Measurements from ENCODE around the gene KCNG2. TPM values are rescaled to one million over a fixed set of nuclear protein-coding genes. Genes with fewer than 3 reads are reported as not detected.

Gene KCNG2
- total and polyA plus RNA-seq, 12 donors = 0.16 to 0.79 (median 0.24) TPM; not detected in 7

DNA sequence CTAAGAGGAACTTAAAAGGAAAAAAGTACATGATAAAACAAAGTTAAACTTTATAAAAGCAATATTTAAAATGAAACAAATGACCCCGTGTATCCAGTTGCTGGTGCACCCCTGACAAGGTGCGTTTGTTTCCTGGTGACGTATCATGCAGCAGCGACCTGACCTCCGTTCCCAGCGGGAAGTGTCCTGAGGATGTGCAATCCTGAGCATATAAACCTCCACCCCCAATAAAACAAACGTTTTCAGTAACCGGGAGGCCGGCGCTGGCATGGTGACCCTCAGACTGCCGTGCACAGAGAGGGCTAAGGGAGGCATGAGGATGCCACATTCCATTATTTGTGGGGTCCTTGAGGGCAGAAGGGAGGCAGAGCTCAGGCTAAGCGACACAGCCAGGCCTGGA, 138.9 kb downstream of the KCNG2 start:
- Histone ChIP-seq H3K4me3 (no peak overlapping the region), H3K36me3 (peaks cover 0 to 88% (median 7%) of the 10 kb centered on the region in 9 donors), H3K27me3 (no peaks in the 10 kb centered on the region), H3K27ac (no peak overlapping the region), H3K9me3 (peaks cover 0 to 40% (median 17%) of the 10 kb centered on the region in 11 donors), H3K4me1 (peaks cover 6 to 42% (median 18%) of the 10 kb centered on the region in 9 donors)
- ATAC-seq (no peak), DNase-seq (no peak)
- 96% methylated on average over 12 of the region's 12 CpGs for WGBS, 2 donors
- TF ChIP-seq CTCF (IDR thresholded peaks at IDR 0.05) = no peak
- intact Hi-C loops (cut with DNase I) = loop anchor here in 1 of 10 donors (10.0 kb wide), 1 partner anchor 98 kb away; the partner anchor contains the start of gene RBFA

GRCh38 chr18:79937103-79937860, 139.5 kb downstream of the KCNG2 start:
- no peak for ATAC-seq

DNA sequence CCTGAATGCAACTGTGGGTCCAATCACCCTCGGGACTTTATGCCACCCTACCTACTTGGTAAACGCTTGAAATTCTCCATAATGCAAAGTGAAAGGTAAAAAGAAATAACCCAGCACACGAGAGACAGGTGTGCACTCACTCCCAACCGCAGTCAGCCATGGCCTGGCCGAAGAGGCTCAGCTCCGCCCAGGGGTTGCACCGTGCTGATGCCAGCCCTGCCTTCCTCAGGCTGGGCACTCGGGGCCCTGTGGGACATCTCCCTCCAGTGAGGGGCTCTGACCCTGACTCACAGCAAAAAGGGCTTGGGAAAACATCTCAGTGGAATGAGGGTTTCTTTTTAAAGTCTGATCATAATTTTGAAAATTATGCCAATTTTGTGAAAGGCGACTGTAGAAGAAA, 140.5 kb downstream of the KCNG2 start:
- Histone ChIP-seq H3K4me3 (no peak overlapping the region), H3K27ac (no peak overlapping the region), H3K36me3 (peaks cover 0 to 96% (median 14%) of the 10 kb centered on the region in 9 donors), H3K9me3 (peaks cover 0 to 25% (median 5%) of the 10 kb centered on the region in 11 donors), H3K4me1 (peaks cover 6 to 57% (median 18%) of the 10 kb centered on the region in 9 donors), H3K27me3 (no peaks in the 10 kb centered on the region)
- ATAC-seq = no peak
- WGBS, 2 donors = 92 to 93% methylated on average over 9 of the region's 9 CpGs
- no peak for TF ChIP-seq CTCF (IDR thresholded peaks at IDR 0.05)
- intact Hi-C loops (cut with DNase I) = loop anchor here in 1 of 10 donors (10.0 kb wide), 1 partner anchor 97 kb away; the partner anchor contains the start of gene RBFA
- DNase-seq = no peak

More at GRCh38 chr18:79937103-79937860, 139.5 kb downstream of the KCNG2 start:
- no peak overlapping the region for H3K4me3 ChIP-seq
- peaks cover 0 to 34% (median 11%) of the 10 kb centered on the region in 11 donors for H3K9me3 ChIP-seq
- no peaks in the 10 kb centered on the region for H3K27me3 ChIP-seq
- H3K36me3 ChIP-seq = peaks cover 0 to 92% (median 7%) of the 10 kb centered on the region in 9 donors
- 97 to 98% methylated on average over 25 of the region's 25 CpGs for WGBS, 2 donors
- intact Hi-C loops (cut with DNase I) = loop anchor here in 1 of 10 donors (10.0 kb wide), 1 partner anchor 98 kb away; the partner anchor contains the start of gene RBFA
- DNase-seq = no peak
- TF ChIP-seq CTCF (IDR thresholded peaks at IDR 0.05) = no peak
- no peak overlapping the region for H3K27ac ChIP-seq
- H3K4me1 ChIP-seq = peaks cover 6 to 48% (median 18%) of the 10 kb centered on the region in 9 donors

- DNase-seq (no peak), ATAC-seq (no peak)
- H3K36me3 ChIP-seq = peaks cover 0 to 89% (median 14%) of the 10 kb centered on the region in 9 donors
- intact Hi-C loops (cut with DNase I) = loop anchor here in 1 of 10 donors (10.0 kb wide), 1 partner anchor 96 kb away; the partner anchor contains the start of gene RBFA
- H3K27ac ChIP-seq = no peak overlapping the region
- no peak overlapping the region for H3K4me3 ChIP-seq
- H3K4me1 ChIP-seq = peaks cover 6 to 56% (median 17%) of the 10 kb centered on the region in 9 donors
- TF ChIP-seq CTCF (IDR thresholded peaks at IDR 0.05) = no peak
- no peaks in the 10 kb centered on the region for H3K27me3 ChIP-seq
- peaks cover 0 to 16% (median 0%) of the 10 kb centered on the region in 11 donors for H3K9me3 ChIP-seq
- 54 to 56% methylated on average over 5 of the region's 5 CpGs for WGBS, 2 donors
Observed at GRCh38 chr18:79939096-79939495, 141.4 kb downstream of the KCNG2 start.
